ENCODE data around the gene EVA1A. TPM values are rescaled to one million over a fixed set of nuclear protein-coding genes. Genes with fewer than 3 reads are reported as not detected.

Gene EVA1A
- total RNA-seq, 2 experiments from 2014 or later, result not detected

- Mint-ChIP-seq H3K4me3 (no peak overlapping the region), H3K4me1 (peaks cover 25% of the 10 kb centered on the region), H3K36me3 (no peaks in the 10 kb centered on the region), H3K27me3 (peaks cover 47% of the 10 kb centered on the region), H3K27ac (no peak overlapping the region), H3K9me3 (no peaks in the 10 kb centered on the region)
- ATAC-seq (ENCODE audit: low read depth) (no peak), DNase-seq (no peak)
- POLR2A ChIA-PET, result no interaction called here
Observed at GRCh38 chr2:75563591-75563990, 2.9 kb upstream of the EVA1A start.

DNA sequence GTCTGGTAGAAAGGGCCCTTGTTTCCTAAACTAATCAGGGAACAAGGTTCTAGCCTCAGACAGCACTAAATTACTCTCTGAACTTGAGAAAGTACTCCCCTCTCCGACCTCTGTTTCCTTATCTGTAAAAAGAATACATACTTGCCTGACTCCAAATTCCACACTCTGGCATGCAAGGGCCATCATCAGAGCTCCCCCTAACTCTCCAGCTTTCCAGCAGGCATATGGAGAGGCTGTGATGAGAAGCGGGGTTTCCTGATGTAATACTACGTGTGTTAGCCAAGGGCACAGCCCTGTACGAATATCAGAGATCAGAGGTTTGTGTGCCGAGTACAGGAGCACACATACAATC is 1.8 kb upstream of the EVA1A start:
- peaks cover 51% of the 10 kb centered on the region for H3K27me3 Mint-ChIP-seq
- H3K27ac Mint-ChIP-seq, result no peak overlapping the region
- H3K4me3 Mint-ChIP-seq, result no peak overlapping the region
- no peak for ATAC-seq (ENCODE audit: low read depth)
- no peak for DNase-seq
- H3K4me1 Mint-ChIP-seq, result peaks cover 25% of the 10 kb centered on the region
- no peaks in the 10 kb centered on the region for H3K9me3 Mint-ChIP-seq
- POLR2A ChIA-PET, result no interaction called here
- no peaks in the 10 kb centered on the region for H3K36me3 Mint-ChIP-seq

GRCh38 chr2:75561566-75562512 is 1.1 kb upstream of the EVA1A start:
- DNase-seq (no peak), ATAC-seq (ENCODE audit: low read depth) (no peak)
- Mint-ChIP-seq H3K4me3 (peak overlapping the region; percentile 86), H3K4me1 (peaks cover 24% of the 10 kb centered on the region), H3K27me3 (peaks cover 48% of the 10 kb centered on the region), H3K9me3 (no peaks in the 10 kb centered on the region), H3K27ac (no peak overlapping the region), H3K36me3 (no peaks in the 10 kb centered on the region)
- POLR2A ChIA-PET, result interaction anchor here (0.7 kb wide), 1 partner anchor 46 kb away, joined by 5 read pairs; no protein-coding TSS in a partner anchor

DNA sequence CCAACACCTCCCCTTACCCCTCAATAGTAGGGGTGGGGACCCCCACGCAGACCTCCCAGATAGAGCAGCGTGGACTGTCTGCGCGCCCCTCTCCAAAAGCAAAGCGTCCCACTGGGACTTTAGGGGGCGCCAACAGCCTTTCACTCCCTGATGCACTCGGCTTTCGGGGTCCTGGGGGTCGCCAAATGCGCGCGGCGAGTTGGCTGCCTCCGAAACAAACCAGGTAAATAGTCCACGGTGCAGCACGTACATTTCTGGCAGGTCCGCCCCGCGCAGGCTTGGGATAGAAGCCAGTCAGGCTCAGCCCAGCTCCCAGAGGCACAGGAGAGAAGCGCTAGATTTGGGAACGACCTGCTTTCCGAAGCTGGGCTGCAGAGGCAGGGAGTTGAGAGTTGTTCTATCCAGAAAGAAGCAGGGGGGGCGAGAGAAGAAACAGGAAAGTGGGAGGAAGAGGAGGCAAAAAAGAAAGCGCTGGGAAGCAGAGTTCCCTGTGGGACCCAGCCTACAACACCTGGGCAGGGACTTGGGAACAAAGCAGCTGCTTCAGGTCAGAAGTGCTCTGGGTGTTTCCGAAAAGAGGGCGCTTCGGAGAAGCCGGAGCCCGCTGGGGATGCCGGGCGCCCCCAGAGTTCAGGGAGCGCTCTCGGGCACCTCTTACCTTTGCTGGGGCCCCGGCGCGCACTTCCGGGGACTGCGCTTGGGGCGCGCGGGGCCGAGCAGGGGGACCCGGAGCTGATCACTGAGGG is 544 bp downstream of the EVA1A start:
- Mint-ChIP-seq H3K4me3 (peak overlapping the region; percentile 93), H3K36me3 (no peaks in the 10 kb centered on the region), H3K9me3 (no peaks in the 10 kb centered on the region), H3K27me3 (peaks cover 44% of the 10 kb centered on the region), H3K4me1 (peaks cover 22% of the 10 kb centered on the region), H3K27ac (no peak overlapping the region)
- DNase-seq (peak; percentile 62), ATAC-seq (ENCODE audit: low read depth) (peak; percentile 82)
- POLR2A ChIA-PET, result no interaction called here

- ATAC-seq (ENCODE audit: low read depth), result no peak
Observed at GRCh38 chr2:75559680-75560021, 1.1 kb downstream of the EVA1A start.

GRCh38 chr2:75558786-75559679 is 1.7 kb downstream of the EVA1A start:
- H3K27me3 Mint-ChIP-seq, result peaks cover 44% of the 10 kb centered on the region
- H3K4me3 Mint-ChIP-seq, result no peak overlapping the region
- no peak for ATAC-seq (ENCODE audit: low read depth)

More at GRCh38 chr2:75559680-75560021, 1.1 kb downstream of the EVA1A start:
- Mint-ChIP-seq H3K36me3 (no peaks in the 10 kb centered on the region), H3K27ac (no peak overlapping the region), H3K4me1 (peaks cover 18% of the 10 kb centered on the region), H3K27me3 (peaks cover 44% of the 10 kb centered on the region), H3K4me3 (peak overlapping the region; percentile 93), H3K9me3 (no peaks in the 10 kb centered on the region)
- POLR2A ChIA-PET, result no interaction called here
- no peak for DNase-seq

GRCh38 chr2:75558136-75558535 is 2.6 kb downstream of the EVA1A start:
- POLR2A ChIA-PET, result no interaction called here
- Mint-ChIP-seq H3K9me3 (no peaks in the 10 kb centered on the region), H3K27me3 (peaks cover 36% of the 10 kb centered on the region), H3K36me3 (no peaks in the 10 kb centered on the region), H3K4me3 (no peak overlapping the region), H3K4me1 (peaks cover 10% of the 10 kb centered on the region), H3K27ac (no peak overlapping the region)
- ATAC-seq (ENCODE audit: low read depth), result no peak
- DNase-seq, result no peak

More at GRCh38 chr2:75558786-75559679, 1.7 kb downstream of the EVA1A start:
- peaks cover 16% of the 10 kb centered on the region for H3K4me1 Mint-ChIP-seq
- H3K9me3 Mint-ChIP-seq, result no peaks in the 10 kb centered on the region
- H3K36me3 Mint-ChIP-seq, result no peaks in the 10 kb centered on the region
- POLR2A ChIA-PET, result no interaction called here
- H3K27ac Mint-ChIP-seq, result no peak overlapping the region
- DNase-seq, result no peak

- Mint-ChIP-seq H3K4me3 (no peak overlapping the region), H3K27ac (no peak overlapping the region), H3K4me1 (peaks cover 10% of the 10 kb centered on the region), H3K9me3 (no peaks in the 10 kb centered on the region), H3K27me3 (peaks cover 34% of the 10 kb centered on the region), H3K36me3 (no peaks in the 10 kb centered on the region)
- no peak for DNase-seq
- POLR2A ChIA-PET, result no interaction called here
- ATAC-seq (ENCODE audit: low read depth), result no peak
Observed at GRCh38 chr2:75557474-75558133, 3.1 kb downstream of the EVA1A start.

DNA sequence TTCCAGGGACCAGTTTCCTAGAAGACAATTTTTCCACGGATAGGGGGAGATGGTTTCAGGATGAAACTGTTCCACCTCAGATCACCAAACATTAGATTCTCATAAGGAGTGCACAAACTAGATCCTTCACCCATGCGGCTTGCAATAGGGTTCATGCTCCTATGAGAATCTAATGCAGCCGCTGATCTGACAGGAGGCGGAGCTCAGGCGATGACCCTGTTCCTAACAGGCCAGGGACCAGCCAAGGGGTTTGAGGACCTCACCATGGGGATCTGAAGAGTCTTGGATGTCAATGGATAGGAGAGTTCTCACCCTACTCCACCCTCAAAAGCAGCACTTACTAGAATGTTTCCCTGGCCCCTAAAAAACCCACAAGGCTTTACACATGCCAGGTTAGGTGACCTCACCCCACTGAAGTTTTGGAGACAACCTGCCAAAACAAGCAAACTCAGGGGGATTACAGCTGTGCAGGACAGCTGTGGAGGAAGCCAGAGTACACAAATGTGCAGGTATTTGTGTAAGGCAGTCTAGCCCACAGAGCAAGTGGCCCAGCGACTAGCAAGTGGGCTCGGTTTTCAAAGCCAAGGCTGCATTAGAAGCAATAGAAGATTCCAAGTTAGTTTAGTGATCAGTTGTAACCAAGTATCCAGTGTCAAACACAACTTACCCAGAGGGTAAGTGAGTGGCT is 3.9 kb downstream of the EVA1A start:
- H3K27ac Mint-ChIP-seq, result no peak overlapping the region
- no peaks in the 10 kb centered on the region for H3K9me3 Mint-ChIP-seq
- no peak for ATAC-seq (ENCODE audit: low read depth)
- H3K36me3 Mint-ChIP-seq, result no peaks in the 10 kb centered on the region
- H3K4me1 Mint-ChIP-seq, result peaks cover 10% of the 10 kb centered on the region
- peaks cover 29% of the 10 kb centered on the region for H3K27me3 Mint-ChIP-seq
- H3K4me3 Mint-ChIP-seq, result no peak overlapping the region
- POLR2A ChIA-PET, result no interaction called here
- no peak for DNase-seq

GRCh38 chr2:75555701-75556100 is 5.0 kb downstream of the EVA1A start:
- Mint-ChIP-seq H3K4me3 (no peak overlapping the region), H3K27ac (no peak overlapping the region), H3K4me1 (peaks cover 4% of the 10 kb centered on the region), H3K27me3 (peaks cover 18% of the 10 kb centered on the region), H3K9me3 (no peaks in the 10 kb centered on the region), H3K36me3 (no peaks in the 10 kb centered on the region)
- no peak for ATAC-seq (ENCODE audit: low read depth)
- POLR2A ChIA-PET, result no interaction called here
- no peak for DNase-seq

DNA sequence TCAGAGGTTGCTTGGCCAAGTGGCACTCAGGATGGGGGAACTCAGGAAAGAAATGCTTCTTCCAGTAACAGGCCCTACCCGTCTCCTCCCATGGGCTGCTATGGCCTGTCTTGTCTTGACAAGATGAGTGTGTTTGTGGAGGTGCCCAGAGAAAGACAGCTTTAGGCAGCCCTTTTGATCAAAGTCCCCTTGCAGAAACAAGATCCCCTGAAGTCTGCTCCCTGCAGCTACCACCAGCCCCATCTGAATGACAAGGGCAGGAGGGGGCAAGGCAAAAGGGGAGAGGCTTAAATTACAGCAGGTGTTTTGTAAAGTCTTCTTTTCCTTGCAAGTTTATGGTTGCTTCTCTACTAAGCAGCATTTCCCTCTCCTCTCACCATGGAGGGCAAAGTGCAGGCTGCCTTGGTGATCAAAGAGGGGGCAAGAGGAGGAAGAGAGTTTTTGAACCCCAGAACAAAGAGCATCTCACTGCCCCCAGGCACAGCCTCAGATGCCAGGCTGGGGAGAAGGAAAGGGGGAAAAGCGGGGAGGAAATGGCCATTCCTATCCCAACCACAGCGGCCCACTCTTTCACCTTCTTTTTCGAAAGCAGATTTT is 6.7 kb downstream of the EVA1A start:
- Mint-ChIP-seq H3K36me3 (no peaks in the 10 kb centered on the region), H3K4me1 (no peaks in the 10 kb centered on the region), H3K4me3 (no peak overlapping the region), H3K9me3 (no peaks in the 10 kb centered on the region), H3K27ac (no peak overlapping the region), H3K27me3 (peaks cover 13% of the 10 kb centered on the region)
- POLR2A ChIA-PET, result no interaction called here
- ATAC-seq (ENCODE audit: low read depth), result no peak
- no peak for DNase-seq

DNA sequence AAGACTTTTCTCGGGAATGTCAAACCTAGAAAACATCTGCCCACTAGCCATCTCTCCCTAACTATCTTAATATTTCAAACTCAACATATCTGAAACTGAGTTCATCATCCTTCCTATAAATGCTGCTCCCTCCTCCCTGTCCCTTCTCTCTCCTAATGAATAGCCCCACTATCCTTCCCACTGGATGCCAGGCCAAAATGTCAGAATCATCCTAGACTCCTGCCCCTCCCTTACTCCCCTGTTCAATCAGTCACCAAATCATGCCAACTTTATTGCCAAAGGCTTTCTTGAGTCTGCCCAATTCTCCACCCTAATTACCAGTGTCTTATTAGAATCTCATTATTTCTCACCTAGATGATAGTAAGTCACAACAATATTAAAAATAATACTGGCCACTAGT is 8.5 kb downstream of the EVA1A start:
- POLR2A ChIA-PET, result no interaction called here
- Mint-ChIP-seq H3K4me3 (no peak overlapping the region), H3K27ac (no peak overlapping the region), H3K4me1 (no peaks in the 10 kb centered on the region), H3K27me3 (peaks cover 8% of the 10 kb centered on the region), H3K9me3 (no peaks in the 10 kb centered on the region), H3K36me3 (no peaks in the 10 kb centered on the region)
- DNase-seq (no peak), ATAC-seq (ENCODE audit: low read depth) (no peak)
